Measurements from ENCODE around the gene TOP1.

DNA sequence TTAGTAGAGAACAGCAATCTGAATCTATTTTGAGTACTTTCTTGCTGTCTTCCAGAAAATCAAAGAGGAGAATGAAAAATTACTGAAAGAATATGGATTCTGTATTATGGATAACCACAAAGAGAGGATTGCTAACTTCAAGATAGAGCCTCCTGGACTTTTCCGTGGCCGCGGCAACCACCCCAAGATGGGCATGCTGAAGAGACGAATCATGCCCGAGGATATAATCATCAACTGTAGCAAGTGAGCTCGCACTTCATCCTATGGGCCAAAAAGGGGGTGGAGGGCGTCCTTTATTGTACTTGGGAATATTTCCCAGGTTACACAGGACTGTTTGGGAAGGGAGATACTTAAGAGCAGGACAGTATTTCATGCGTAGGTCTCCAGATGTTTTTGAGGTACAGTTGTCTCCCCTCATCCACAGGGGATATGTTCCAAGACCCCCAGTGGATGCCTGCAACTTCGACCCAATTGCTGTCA is 71.4 kb downstream of the TOP1 start:
- TF ChIP-seq, protein P1, sequence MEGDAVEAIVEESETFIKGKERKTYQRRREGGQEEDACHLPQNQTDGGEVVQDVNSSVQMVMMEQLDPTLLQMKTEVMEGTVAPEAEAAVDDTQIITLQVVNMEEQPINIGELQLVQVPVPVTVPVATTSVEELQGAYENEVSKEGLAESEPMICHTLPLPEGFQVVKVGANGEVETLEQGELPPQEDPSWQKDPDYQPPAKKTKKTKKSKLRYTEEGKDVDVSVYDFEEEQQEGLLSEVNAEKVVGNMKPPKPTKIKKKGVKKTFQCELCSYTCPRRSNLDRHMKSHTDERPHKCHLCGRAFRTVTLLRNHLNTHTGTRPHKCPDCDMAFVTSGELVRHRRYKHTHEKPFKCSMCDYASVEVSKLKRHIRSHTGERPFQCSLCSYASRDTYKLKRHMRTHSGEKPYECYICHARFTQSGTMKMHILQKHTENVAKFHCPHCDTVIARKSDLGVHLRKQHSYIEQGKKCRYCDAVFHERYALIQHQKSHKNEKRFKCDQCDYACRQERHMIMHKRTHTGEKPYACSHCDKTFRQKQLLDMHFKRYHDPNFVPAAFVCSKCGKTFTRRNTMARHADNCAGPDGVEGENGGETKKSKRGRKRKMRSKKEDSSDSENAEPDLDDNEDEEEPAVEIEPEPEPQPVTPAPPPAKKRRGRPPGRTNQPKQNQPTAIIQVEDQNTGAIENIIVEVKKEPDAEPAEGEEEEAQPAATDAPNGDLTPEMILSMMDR (IDR thresholded peaks at IDR 0.05): no peak
- no peak for TF ChIP-seq POLR2A (IDR thresholded peaks at IDR 0.05)

Data from right lobe of liver (tissue), 4 donors.